Amniotic stem cell (primary cell): ENCODE measurements around the gene ERFL.

Experiments
- DNase-seq: peaks from one replicate; lab custom pipeline; 2025; lab: John Stamatoyannopoulos, UW

ERFL gene

DNA sequence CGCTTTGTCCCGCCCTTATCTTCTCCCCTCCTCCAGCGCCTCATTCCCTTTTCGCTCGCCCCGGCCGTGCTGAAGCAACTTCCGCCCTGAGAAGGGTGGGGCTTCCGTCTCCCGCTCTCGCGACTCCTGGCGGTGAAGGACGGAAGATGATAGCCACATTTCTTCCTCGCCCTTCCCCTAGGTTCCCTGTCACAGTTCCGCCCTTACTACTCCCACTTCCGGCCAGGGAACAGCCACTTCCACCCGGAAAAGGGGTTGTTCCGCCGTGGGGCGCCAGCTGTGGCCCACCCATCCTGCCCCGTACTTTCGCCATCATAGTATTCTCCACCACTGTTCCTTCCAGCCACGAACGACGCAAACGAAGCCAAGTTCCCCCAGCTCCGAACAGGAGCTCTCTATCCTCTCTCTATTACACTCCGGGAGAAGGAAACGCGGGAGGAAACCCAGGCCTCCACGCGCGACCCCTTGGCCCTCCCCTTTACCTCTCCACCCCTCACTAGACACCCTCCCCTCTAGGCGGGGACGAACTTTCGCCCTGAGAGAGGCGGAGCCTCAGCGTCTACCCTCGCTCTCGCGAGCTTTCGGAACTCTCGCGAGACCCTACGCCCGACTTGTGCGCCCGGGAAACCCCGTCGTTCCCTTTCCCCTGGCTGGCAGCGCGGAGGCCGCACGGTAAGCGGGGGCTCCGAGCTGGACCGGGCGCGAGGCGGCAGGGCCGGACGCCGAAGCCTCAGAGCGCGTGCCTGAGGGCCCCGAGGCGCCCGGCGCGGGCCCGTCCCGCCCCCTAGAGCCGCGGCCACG lies 68.4 kb downstream of the ERFL start, which contains the start of gene RPS19:
TSS of gene RPS19 (plus strand) at position 638 of the 801 bp plus-strand sequence. CDS start 520 bp downstream, outside the sequence.
- DNase-seq: peak; percentile 98

DNA sequence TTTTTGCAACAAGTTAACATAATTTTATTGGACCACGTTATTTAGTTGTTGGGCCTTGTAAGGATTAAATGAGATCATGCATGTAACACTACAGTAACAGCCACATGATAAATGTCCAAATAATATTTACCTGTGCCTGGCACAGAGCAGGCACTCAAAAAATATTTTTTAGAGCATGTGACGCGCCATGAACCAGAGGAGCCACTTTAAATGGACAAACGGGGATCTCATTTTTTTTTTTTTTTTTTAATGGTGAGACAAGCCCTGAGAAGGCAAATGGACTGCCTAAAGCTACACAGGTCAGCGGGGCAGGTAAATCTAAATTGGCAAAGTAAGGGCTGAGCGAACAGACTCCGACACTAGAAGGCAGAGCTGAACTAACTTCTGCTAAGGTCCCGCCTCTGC lies 69.0 kb downstream of the ERFL start:
- no peak for DNase-seq
